H9 (cell line): ENCODE measurements around the gene ANK2. TPM values are rescaled to one million over a fixed set of nuclear protein-coding genes. Genes with fewer than 3 reads are reported as not detected.

Experiments used
- DNase-seq: peaks from one replicate; pipeline ENCODE4 v3.0.0-alpha.2; 2017
- H2AFZ ChIP-seq: one replicate; pipeline ENCODE4 v1.6.1; 2013; ENCODE audit warnings: mild to moderate bottlenecking, low read length, control low read depth, moderate library complexity
- H2AK5ac ChIP-seq: 2 replicates; pipeline ENCODE4 v1.6.1; 2013; ENCODE audit warnings: low read length, control low read depth, mixed read lengths; ENCODE audit not compliant: insufficient read length
- H2BK120ac ChIP-seq: one replicate; pipeline ENCODE4 v1.6.1; 2013; ENCODE audit warnings: low read depth, mild to moderate bottlenecking, low read length, control low read depth, inconsistent platforms; ENCODE audit not compliant: poor library complexity, severe bottlenecking
- H2BK12ac ChIP-seq: 2 replicates; pipeline ENCODE4 v1.6.1; 2013; ENCODE audit warnings: low read length, control low read depth, mixed read lengths, low read depth; ENCODE audit not compliant: insufficient read length
- H2BK15ac ChIP-seq: 2 replicates; pipeline ENCODE4 v1.6.1; 2013; ENCODE audit warnings: low read depth, low read length, control low read depth
- H2BK20ac ChIP-seq: one replicate; pipeline ENCODE4 v1.6.1; 2013; ENCODE audit warnings: low read depth, mild to moderate bottlenecking, low read length, control low read depth, inconsistent platforms; ENCODE audit not compliant: poor library complexity, severe bottlenecking
- H2BK5ac ChIP-seq: 2 replicates; pipeline ENCODE4 v1.6.1; 2013; ENCODE audit warnings: low read length, control low read depth, mixed read lengths; ENCODE audit not compliant: insufficient read length
- H3K14ac ChIP-seq: 2 replicates; pipeline ENCODE4 v1.6.1; 2013; ENCODE audit warnings: low read length, control low read depth; ENCODE audit not compliant: insufficient read depth
- H3K18ac ChIP-seq: 2 replicates; pipeline ENCODE4 v1.6.1; 2013; ENCODE audit warnings: low read depth, mild to moderate bottlenecking, mixed read lengths, low read length, control low read depth; ENCODE audit not compliant: insufficient read length
- H3K23ac ChIP-seq: 2 replicates; pipeline ENCODE4 v1.6.1; 2013; ENCODE audit warnings: low read length, control low read depth, mixed read lengths, low read depth; ENCODE audit not compliant: insufficient read length
- H3K23me2 ChIP-seq: 2 replicates; pipeline ENCODE4 v1.6.1; 2013; ENCODE audit warnings: low read depth, mild to moderate bottlenecking, mixed read lengths, low read length, control low read depth; ENCODE audit not compliant: insufficient read length, poor library complexity, severe bottlenecking
- H3K27ac ChIP-seq: 2 replicates; pipeline ENCODE4 v1.5.1; 2013; ENCODE audit warnings: low read length, control low read depth, mixed read lengths, low read depth; ENCODE audit not compliant: insufficient read length
- H3K27me3 ChIP-seq: 2 replicates; pipeline ENCODE4 v1.6.1; 2013; ENCODE audit warnings: low read length, control low read depth, inconsistent platforms; ENCODE audit not compliant: insufficient read depth
- H3K4ac ChIP-seq: 2 replicates; pipeline ENCODE4 v1.6.1; 2013; ENCODE audit warnings: low read depth, mild to moderate bottlenecking, control low read depth, inconsistent platforms, low read length, moderate library complexity
- H3K4me1 ChIP-seq: 2 replicates; pipeline ENCODE4 v1.6.1; 2013; ENCODE audit warnings: low read length, control low read depth, inconsistent platforms; ENCODE audit not compliant: insufficient read depth
- H3K4me2 ChIP-seq: 2 replicates; pipeline ENCODE4 v1.6.1; 2013; ENCODE audit warnings: low read length, control low read depth, mixed read lengths; ENCODE audit not compliant: insufficient read length, insufficient read depth
- H3K56ac ChIP-seq: 2 replicates; pipeline ENCODE4 v1.6.1; 2013; ENCODE audit warnings: low read depth, mild to moderate bottlenecking, mixed read lengths, low read length, control low read depth; ENCODE audit not compliant: insufficient read length
- H3K79me1 ChIP-seq: 2 replicates; pipeline ENCODE4 v1.6.1; 2013; ENCODE audit warnings: low read depth, mild to moderate bottlenecking, moderate library complexity, low read length, control low read depth, inconsistent platforms; ENCODE audit not compliant: insufficient read depth, poor library complexity, severe bottlenecking
- H3K79me2 ChIP-seq: 2 replicates; pipeline ENCODE4 v1.6.1; 2013; ENCODE audit warnings: low read length, control low read depth, inconsistent platforms; ENCODE audit not compliant: insufficient read depth
- H3K9ac ChIP-seq: 2 replicates; pipeline ENCODE4 v1.6.1; 2013; ENCODE audit warnings: low read length, control low read depth, mixed read lengths; ENCODE audit not compliant: insufficient read length; ENCODE audit errors: extremely low read depth
- H3K9me3 ChIP-seq: one replicate; pipeline ENCODE4 v1.6.1; 2013; ENCODE audit warnings: low read depth, low read length, inconsistent platforms; ENCODE audit not compliant: control insufficient read depth
- H3T11ph ChIP-seq: one replicate; pipeline ENCODE4 v1.6.1; 2013; ENCODE audit warnings: mild to moderate bottlenecking, low read length, control low read depth, inconsistent platforms
- H4K20me1 ChIP-seq: one replicate; pipeline ENCODE4 v1.6.1; 2013; ENCODE audit not compliant: control insufficient read depth, insufficient read length, insufficient read depth
- H4K5ac ChIP-seq: 2 replicates; pipeline ENCODE4 v1.6.1; 2013; ENCODE audit warnings: low read depth, mild to moderate bottlenecking, mixed read lengths, low read length, control low read depth; ENCODE audit not compliant: insufficient read length
- H4K8ac ChIP-seq: replicated peaks from 2 replicates; pipeline ENCODE4 v1.6.1; 2013; ENCODE audit warnings: low read length, control low read depth, mixed read lengths, low read depth; ENCODE audit not compliant: insufficient read length
- H4K91ac ChIP-seq: 2 replicates; pipeline ENCODE4 v1.6.1; 2013; ENCODE audit warnings: low read depth, mild to moderate bottlenecking, moderate library complexity, mixed read lengths, low read length, control low read depth; ENCODE audit not compliant: insufficient read length
- H3K27ac Mint-ChIP-seq, 3 experiments: 2 replicates in 2 of 3; 3 replicates in 1 of 3; pipeline ENCODE4 v1.8.0; 2020 to 2021; ENCODE audit warnings: mixed read lengths in 3 of 3, mild to moderate bottlenecking in 1 of 3, moderate library complexity in 1 of 3
- H3K27me3 Mint-ChIP-seq: 2 replicates; pipeline ENCODE4 v1.8.0; 2021; ENCODE audit warnings: low read depth, mild to moderate bottlenecking, moderate library complexity, mixed read lengths
- H3K36me3 Mint-ChIP-seq, 3 experiments: 2 replicates in 2 of 3; 3 replicates in 1 of 3; pipeline ENCODE4 v1.8.0; 2020 to 2021; ENCODE audit warnings: low read depth in 3 of 3, mixed read lengths in 3 of 3; ENCODE audit not compliant: insufficient read depth in 1 of 3
- H3K4me1 Mint-ChIP-seq, 2 experiments: 2 replicates each; pipeline ENCODE4 v1.8.0; 2020; ENCODE audit warnings: mixed read lengths in 2 of 2
- H3K4me3 Mint-ChIP-seq, 2 experiments: 2 replicates in 1 of 2; 3 replicates in 1 of 2; pipeline ENCODE4 v1.8.0; 2020 to 2021; ENCODE audit warnings: mild to moderate bottlenecking in 2 of 2, mixed read lengths in 2 of 2, moderate library complexity in 1 of 2
- H3K9me3 Mint-ChIP-seq, 2 experiments: 2 replicates in 1 of 2; 3 replicates in 1 of 2; pipeline ENCODE4 v1.8.0; 2020; ENCODE audit warnings: mild to moderate bottlenecking in 2 of 2, mixed read lengths in 2 of 2, moderate library complexity in 1 of 2
- CTCF ChIP-seq: fragments of 200-600 bp; sonication (generic); conservative IDR thresholded peaks from 3 replicates; pipeline ENCODE4 v1.8.0; 2021; ENCODE audit warnings: antibody characterized with exemption, mild to moderate bottlenecking
- WGBS: extraction: QIAGEN DNeasy Blood & Tissue Kit; methylation state at CpG from one replicate; pipeline ENCODE4 v1.1.7; 2013; ENCODE audit warnings: missing lambda C conversion rate, low lambda C conversion rate, mixed read lengths; ENCODE audit not compliant: insufficient read length; ENCODE audit errors: extremely low coverage; 5-methylcytosine and 5-hydroxymethylcytosine counted together
- total RNA-seq: library from RNA; stranded (reverse); gene quantifications from 2 replicates; pipeline ENCODE4 v1.2.1, GENCODE V29; 2021

Gene ANK2
- total RNA-seq, 1 experiment from 2014 or later: 36.8 TPM

GRCh38 chr4:113080050-113080449, 30.6 kb downstream of the ANK2 start:
- H3K4ac ChIP-seq: no peak overlapping the region
- no peaks in the 10 kb centered on the region for H3K79me1 ChIP-seq
- H3K23me2 ChIP-seq: no peaks in the 10 kb centered on the region
- Mint-ChIP-seq H3K27me3 (no peaks in the 10 kb centered on the region), H3K36me3 (no peaks in the 10 kb centered on the region), H3K4me1 (peaks cover 11 to 15% of the 10 kb centered on the region in 2 experiments), H3K9me3 (no peaks in the 10 kb centered on the region), H3K4me3 (no peak overlapping the region), H3K27ac (peak overlapping the region in 2 of 3 experiments; percentile 47 to 86; a peak in 4 of 7 replicates)
- H3K23ac ChIP-seq: no peak overlapping the region
- DNase-seq: no peak
- H2AFZ ChIP-seq: no peak overlapping the region
- H2BK15ac ChIP-seq: no peak overlapping the region
- no peak overlapping the region for H3K4me2 ChIP-seq
- H3K18ac ChIP-seq: no peak overlapping the region
- H4K5ac ChIP-seq: no peak overlapping the region
- H2BK20ac ChIP-seq: no peak overlapping the region
- no peaks in the 10 kb centered on the region for H3K4me1 ChIP-seq
- no peak overlapping the region for H3K56ac ChIP-seq
- no peak overlapping the region for H3K9ac ChIP-seq
- no peaks in the 10 kb centered on the region for H3K9me3 ChIP-seq
- no peak for TF ChIP-seq CTCF
- no peak overlapping the region for H3T11ph ChIP-seq
- WGBS: no CpG with 5 or more reads among the region's 9 CpGs
- no peak overlapping the region for H3K27ac ChIP-seq
- no peak overlapping the region for H2BK12ac ChIP-seq
- no peak overlapping the region for H3K14ac ChIP-seq
- H2BK120ac ChIP-seq: no peak overlapping the region
- no peak overlapping the region for H4K8ac ChIP-seq
- H3K27me3 ChIP-seq: no peaks in the 10 kb centered on the region
- no peak overlapping the region for H2AK5ac ChIP-seq
- H3K79me2 ChIP-seq: no peaks in the 10 kb centered on the region; the same call in 1 of the 2 replicates
- no peaks in the 10 kb centered on the region for H4K20me1 ChIP-seq
- H2BK5ac ChIP-seq: no peak overlapping the region
- no peak overlapping the region for H4K91ac ChIP-seq
